M059J (cell line): Measurements from ENCODE around the gene PPP4C. TPM values are rescaled to one million over a fixed set of nuclear protein-coding genes. Genes with fewer than 3 reads are reported as not detected.
"Not testable (repeated sequence)": the region's sequence is repeated elsewhere in the genome, so short reads cannot be mapped to it uniquely, and the experiment has no call there.

Experiments used
- DNase-seq: peaks from one replicate; pipeline ENCODE4 v3.0.0-alpha.2; 2012; ENCODE audit warnings: low read depth
- total RNA-seq: library from RNA; depleted of rRNA; stranded (reverse); fragments of >200 nt; shearing (Covaris generic); gene quantifications from 2 replicates; pipeline ENCODE4 v1.2.3, GENCODE V29; 2014; rRNA removed

PPP4C gene
- total RNA-seq, 1 experiment from 2014 or later, result 169 TPM

GRCh38 chr16:30122604-30123160 lies 46.9 kb downstream of the PPP4C start:
- peak; percentile 19 for DNase-seq

GRCh38 chr16:30124985-30125379 lies 49.2 kb downstream of the PPP4C start:
- no peak for DNase-seq

GRCh38 chr16:30125690-30126089 lies 49.9 kb downstream of the PPP4C start:
- DNase-seq, result not testable (repeated sequence)

- DNase-seq, result no peak
Observed at GRCh38 chr16:30127993-30128392, 52.2 kb downstream of the PPP4C start.

- DNase-seq, result no peak
Observed at GRCh38 chr16:30131869-30132475, 56.2 kb downstream of the PPP4C start.

DNA sequence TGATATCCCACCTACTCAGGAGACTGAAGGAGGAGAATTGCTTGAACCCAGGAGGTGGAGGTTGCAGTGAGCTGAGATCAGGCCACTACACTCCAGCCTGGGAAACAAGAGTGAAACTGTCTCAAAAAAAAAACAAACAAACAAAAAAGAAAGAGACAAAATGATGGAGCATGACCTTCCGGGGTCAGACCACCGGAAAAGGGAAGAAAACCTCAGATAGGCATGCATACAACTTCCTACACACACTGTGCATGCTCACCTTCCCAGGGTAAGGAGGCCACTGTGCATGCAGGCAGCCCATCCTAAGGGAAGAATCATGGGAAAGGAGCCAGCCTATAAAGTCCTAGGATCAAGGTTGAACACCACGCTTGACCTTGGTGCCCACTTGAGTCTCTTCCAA lies 56.8 kb downstream of the PPP4C start:
- no peak for DNase-seq

Other genes with a start within 250 kb of the PPP4C start
- gene CDIPT, start 212.8 kb upstream of the PPP4C start, total RNA-seq, result 90.7 and 103 TPM in 2 replicates
- gene SEZ6L2, start 176.4 kb upstream of the PPP4C start, total RNA-seq, result 16.7 and 38.3 TPM in 2 replicates
- 12.1 and 16.1 TPM in 2 replicates for gene ASPHD1, start 175.5 kb upstream of the PPP4C start, total RNA-seq
- gene KCTD13, start 149.8 kb upstream of the PPP4C start, total RNA-seq, result 11.3 and 16.8 TPM in 2 replicates
- gene TMEM219, start 113.9 kb upstream of the PPP4C start, total RNA-seq, result 86.9 and 110 TPM in 2 replicates
- gene TAOK2, start 102.1 kb upstream of the PPP4C start, total RNA-seq, result 24.1 and 47.4 TPM in 2 replicates
- 17.1 and 19.0 TPM in 2 replicates for gene HIRIP3, start 80.4 kb upstream of the PPP4C start, total RNA-seq
- 122 and 187 TPM in 2 replicates for gene INO80E, start 79.8 kb upstream of the PPP4C start, total RNA-seq
- 0.52 and 0.62 TPM in 2 replicates for gene DOC2A, start 65.0 kb upstream of the PPP4C start, total RNA-seq
- gene C16orf92, start 52.8 kb upstream of the PPP4C start, total RNA-seq, result not detected in 2 replicates
- gene TLCD3B, start 44.7 kb upstream of the PPP4C start, total RNA-seq, result 0.42 TPM in 1 of 2 replicates, not detected in the other
- gene ALDOA, start 10.2 kb upstream of the PPP4C start, total RNA-seq, result 3,016 and 3,039 TPM in 2 replicates
- 0.39 TPM in 1 of 2 replicates, not detected in the other for gene TBX6, start 15.9 kb downstream of the PPP4C start, total RNA-seq
- gene YPEL3, start 20.2 kb downstream of the PPP4C start, total RNA-seq, result 6.0 and 23.1 TPM in 2 replicates
- gene GDPD3, start 37.5 kb downstream of the PPP4C start, total RNA-seq, result 0.52 and 1.8 TPM in 2 replicates
- 38.7 and 42.5 TPM in 2 replicates for gene MAPK3, start 47.2 kb downstream of the PPP4C start, total RNA-seq
- 7.6 and 8.0 TPM in 2 replicates for gene CORO1A, start 107.6 kb downstream of the PPP4C start, total RNA-seq
- 397 and 526 TPM in 2 replicates for gene BOLA2B, start 117.7 kb downstream of the PPP4C start, total RNA-seq
- gene SLX1A, start 117.9 kb downstream of the PPP4C start, total RNA-seq, result 46.2 and 48.2 TPM in 2 replicates
- gene SULT1A3, start 123.3 kb downstream of the PPP4C start, total RNA-seq, result 1.5 and 2.6 TPM in 2 replicates
- gene NPIPB13, start 172.5 kb downstream of the PPP4C start, total RNA-seq, result 0.42 and 0.71 TPM in 2 replicates